ENCODE results near the gene SLC38A3.

Gene SLC38A3

GRCh38 chr3:50204804-50205412 is at the start of gene SLC38A3:
Gene SLC38A3 (plus strand): TSS chr3:50205271. CDS start chr3:50214200, 8,929 bp downstream.
- Histone ChIP-seq H3K4me1 (ENCODE audit: low read depth, poor library complexity, severe bottlenecking) (no peaks in the 10 kb centered on the region), H3K36me3 (ENCODE audit: insufficient read depth) (no peaks in the 10 kb centered on the region), H4K20me1 (ENCODE audit: insufficient read depth) (no peaks in the 10 kb centered on the region), H3K4me2 (no peak within 1 kb of the TSS), H3K4me3 (IDR thresholded peaks at IDR 0.05; ENCODE audit: insufficient read depth, low read depth, low read length) (no peak within 1 kb of the TSS), H3K79me2 (ENCODE audit: insufficient read depth, low read depth) (no peaks in the 10 kb centered on the region), H2AFZ (ENCODE audit: low read depth) (no peak within 1 kb of the TSS), H3K27ac (no peak within 1 kb of the TSS), H3K9ac (no peak within 1 kb of the TSS), H3K27me3 (ENCODE audit: insufficient read depth, low read depth) (peaks cover 57% of the 10 kb centered on the region)
- TF ChIP-seq CTCF (conservative IDR thresholded peaks at IDR 0.05; ENCODE audit: low read depth, low read length), result no peak

- TF ChIP-seq CTCF (conservative IDR thresholded peaks at IDR 0.05; ENCODE audit: low read depth, low read length), result no peak
- H2AFZ ChIP-seq (ENCODE audit: low read depth), result no peak overlapping the region
- H3K79me2 ChIP-seq (ENCODE audit: insufficient read depth, low read depth), result no peaks in the 10 kb centered on the region
- H3K36me3 ChIP-seq (ENCODE audit: insufficient read depth), result no peaks in the 10 kb centered on the region
- no peak overlapping the region for H3K4me3 ChIP-seq (IDR thresholded peaks at IDR 0.05; ENCODE audit: insufficient read depth, low read depth, low read length)
- no peak overlapping the region for H3K9ac ChIP-seq
- no peak overlapping the region for H3K27ac ChIP-seq
- H3K4me2 ChIP-seq, result no peak overlapping the region
- H4K20me1 ChIP-seq (ENCODE audit: insufficient read depth), result no peaks in the 10 kb centered on the region
- H3K27me3 ChIP-seq (ENCODE audit: insufficient read depth, low read depth), result peaks cover 19% of the 10 kb centered on the region; the same call in 1 of the 2 replicates
- H3K4me1 ChIP-seq (ENCODE audit: low read depth, poor library complexity, severe bottlenecking), result no peaks in the 10 kb centered on the region
Observed at GRCh38 chr3:50155491-50155878, 49.6 kb upstream of the SLC38A3 start.

- Histone ChIP-seq H3K27me3 (ENCODE audit: insufficient read depth, low read depth) (peaks cover 19% of the 10 kb centered on the region; the same call in 1 of the 2 replicates), H3K4me2 (no peak overlapping the region), H3K79me2 (ENCODE audit: insufficient read depth, low read depth) (no peaks in the 10 kb centered on the region), H3K27ac (no peak overlapping the region), H3K4me3 (IDR thresholded peaks at IDR 0.05; ENCODE audit: insufficient read depth, low read depth, low read length) (no peak overlapping the region), H3K4me1 (ENCODE audit: low read depth, poor library complexity, severe bottlenecking) (no peaks in the 10 kb centered on the region), H3K36me3 (ENCODE audit: insufficient read depth) (no peaks in the 10 kb centered on the region), H4K20me1 (ENCODE audit: insufficient read depth) (no peaks in the 10 kb centered on the region), H2AFZ (ENCODE audit: low read depth) (no peak overlapping the region), H3K9ac (no peak overlapping the region)
- no peak for TF ChIP-seq CTCF (conservative IDR thresholded peaks at IDR 0.05; ENCODE audit: low read depth, low read length)
Observed at GRCh38 chr3:50155891-50156290, 49.2 kb upstream of the SLC38A3 start.

GRCh38 chr3:50156549-50157493 is 48.2 kb upstream of the SLC38A3 start:
- H2AFZ ChIP-seq (ENCODE audit: low read depth), result no peak overlapping the region
- no peak overlapping the region for H3K27ac ChIP-seq
- no peaks in the 10 kb centered on the region for H3K36me3 ChIP-seq (ENCODE audit: insufficient read depth)
- no peak overlapping the region for H3K4me3 ChIP-seq (IDR thresholded peaks at IDR 0.05; ENCODE audit: insufficient read depth, low read depth, low read length)
- no peak overlapping the region for H3K9ac ChIP-seq
- peaks cover 19% of the 10 kb centered on the region; the same call in 1 of the 2 replicates for H3K27me3 ChIP-seq (ENCODE audit: insufficient read depth, low read depth)
- no peaks in the 10 kb centered on the region for H4K20me1 ChIP-seq (ENCODE audit: insufficient read depth)
- H3K4me2 ChIP-seq, result no peak overlapping the region
- no peak for TF ChIP-seq CTCF (conservative IDR thresholded peaks at IDR 0.05; ENCODE audit: low read depth, low read length)
- H3K79me2 ChIP-seq (ENCODE audit: insufficient read depth, low read depth), result no peaks in the 10 kb centered on the region
- no peaks in the 10 kb centered on the region for H3K4me1 ChIP-seq (ENCODE audit: low read depth, poor library complexity, severe bottlenecking)
